GM12892 (cell line): ENCODE results near the gene RARB.

Experiments
- POLR2AphosphoS5 ChIP-seq: IDR thresholded peaks from 2 replicates; pipeline ENCODE4 v1.6.1; 2011; ENCODE audit warnings: low read depth, low read length, control low read depth
- TAF1 ChIP-seq: IDR thresholded peaks from 2 replicates; pipeline ENCODE4 v1.6.1; 2011; ENCODE audit warnings: low read depth, mild to moderate bottlenecking, control low read depth, low read length, borderline replicate concordance

DNA sequence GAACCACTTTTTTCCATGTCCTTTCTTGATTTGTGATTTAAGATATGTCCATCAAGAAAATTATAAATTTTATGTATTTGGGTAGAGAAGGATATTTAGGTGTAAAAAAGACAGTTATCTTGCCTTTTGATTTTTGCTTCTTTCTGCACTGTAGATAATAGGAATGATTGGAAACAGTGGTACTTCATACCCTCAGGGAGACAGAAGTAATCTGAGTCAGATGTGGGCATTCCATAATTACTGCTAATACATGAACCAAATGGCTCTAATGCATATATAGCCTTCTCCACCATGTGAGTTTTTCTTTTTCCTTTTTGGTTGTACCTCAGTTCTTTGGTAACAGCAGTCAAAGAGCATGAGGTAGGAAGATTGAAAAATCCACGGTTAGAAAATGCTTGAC, 67.2 kb downstream of the RARB start:
- no peak for TF ChIP-seq TAF1
- no peak for TF ChIP-seq POLR2AphosphoS5
